22Rv1 (cell line): ENCODE data around the gene FGD1.
"Not testable (repeated sequence)": the region's sequence is repeated elsewhere in the genome, so short reads cannot be mapped to it uniquely, and the experiment has no call there.

ENCODE experiments used
- H3K27ac ChIP-seq: fragments of 450-650 bp; 2 replicates; pipeline ENCODE4 v1.5.1; 2017
- ZFX ChIP-seq: fragments of 450-650 bp; IDR thresholded peaks from 2 replicates; pipeline ENCODE4 v1.6.1; 2017; ENCODE audit warnings: antibody characterized with exemption, borderline replicate concordance
- TF ChIP-seq, protein P1 (sequence below): fragments of 450-650 bp; IDR thresholded peaks from 2 replicates; pipeline ENCODE4 v1.5.1; 2017; ENCODE audit warnings: mild to moderate bottlenecking

The FGD1 gene

DNA sequence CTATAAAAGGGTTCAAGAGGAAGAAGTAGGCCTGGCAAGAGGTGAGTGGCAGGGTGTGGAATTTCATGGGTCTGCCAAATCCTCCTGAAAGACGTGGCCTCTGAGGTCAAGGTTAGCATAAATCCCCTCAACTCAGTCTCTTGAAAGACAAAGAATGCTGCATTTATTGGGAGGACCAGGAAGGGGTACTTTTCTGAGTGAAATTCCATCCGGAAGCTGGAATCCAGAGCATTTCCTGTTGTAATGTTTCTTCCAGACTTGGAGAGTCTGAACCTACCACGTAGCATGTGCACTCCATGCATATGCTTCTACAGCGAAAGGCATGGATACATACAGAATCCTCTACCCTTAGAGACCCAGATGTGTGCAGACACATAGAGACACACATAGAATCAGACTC is 13.4 kb upstream of the FGD1 start:
- TF ChIP-seq, protein P1, sequence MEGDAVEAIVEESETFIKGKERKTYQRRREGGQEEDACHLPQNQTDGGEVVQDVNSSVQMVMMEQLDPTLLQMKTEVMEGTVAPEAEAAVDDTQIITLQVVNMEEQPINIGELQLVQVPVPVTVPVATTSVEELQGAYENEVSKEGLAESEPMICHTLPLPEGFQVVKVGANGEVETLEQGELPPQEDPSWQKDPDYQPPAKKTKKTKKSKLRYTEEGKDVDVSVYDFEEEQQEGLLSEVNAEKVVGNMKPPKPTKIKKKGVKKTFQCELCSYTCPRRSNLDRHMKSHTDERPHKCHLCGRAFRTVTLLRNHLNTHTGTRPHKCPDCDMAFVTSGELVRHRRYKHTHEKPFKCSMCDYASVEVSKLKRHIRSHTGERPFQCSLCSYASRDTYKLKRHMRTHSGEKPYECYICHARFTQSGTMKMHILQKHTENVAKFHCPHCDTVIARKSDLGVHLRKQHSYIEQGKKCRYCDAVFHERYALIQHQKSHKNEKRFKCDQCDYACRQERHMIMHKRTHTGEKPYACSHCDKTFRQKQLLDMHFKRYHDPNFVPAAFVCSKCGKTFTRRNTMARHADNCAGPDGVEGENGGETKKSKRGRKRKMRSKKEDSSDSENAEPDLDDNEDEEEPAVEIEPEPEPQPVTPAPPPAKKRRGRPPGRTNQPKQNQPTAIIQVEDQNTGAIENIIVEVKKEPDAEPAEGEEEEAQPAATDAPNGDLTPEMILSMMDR = no peak
- no peak for TF ChIP-seq ZFX
- no peak overlapping the region for H3K27ac ChIP-seq

DNA sequence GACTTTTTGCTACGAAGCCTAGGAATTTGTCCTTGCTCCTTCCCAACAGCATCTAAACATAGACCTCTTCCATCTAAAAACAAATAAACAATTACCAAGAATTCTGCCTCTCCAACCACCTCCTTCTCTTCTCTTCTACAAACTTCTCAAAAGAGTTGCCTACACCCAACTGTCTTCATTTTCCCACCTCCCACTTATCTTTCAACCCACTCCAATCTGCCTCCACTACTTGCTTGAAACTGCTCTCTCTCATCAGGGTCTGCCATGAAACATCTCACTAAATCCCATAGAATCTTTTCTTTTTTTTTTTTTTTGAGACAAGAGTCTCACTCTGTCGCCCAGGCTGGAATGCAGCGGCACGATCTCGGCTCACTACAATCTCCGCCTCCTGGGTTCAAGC is 902 bp upstream of the FGD1 start:
- H3K27ac ChIP-seq = no peak overlapping the region
- no peak for TF ChIP-seq ZFX
- TF ChIP-seq, protein P1 = no peak

DNA sequence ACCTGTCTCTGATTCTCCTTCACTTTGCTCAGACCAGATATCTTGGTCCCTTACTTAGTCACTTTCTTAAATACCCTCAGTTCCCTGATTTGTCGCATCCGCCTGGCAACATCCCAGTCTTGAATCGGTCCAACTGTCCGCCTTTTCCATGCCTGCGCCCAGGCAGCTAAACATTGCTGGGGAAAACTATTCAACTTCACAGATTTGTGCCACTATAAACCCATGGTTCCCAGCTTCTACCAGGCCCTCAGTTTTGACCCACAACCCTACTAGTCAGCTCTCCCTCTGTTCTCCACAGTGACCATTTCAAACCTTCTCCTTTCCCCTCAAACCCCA is 451 bp upstream of the FGD1 start:
- TF ChIP-seq, protein P1 = no peak
- TF ChIP-seq ZFX = no peak
- no peak overlapping the region for H3K27ac ChIP-seq

DNA sequence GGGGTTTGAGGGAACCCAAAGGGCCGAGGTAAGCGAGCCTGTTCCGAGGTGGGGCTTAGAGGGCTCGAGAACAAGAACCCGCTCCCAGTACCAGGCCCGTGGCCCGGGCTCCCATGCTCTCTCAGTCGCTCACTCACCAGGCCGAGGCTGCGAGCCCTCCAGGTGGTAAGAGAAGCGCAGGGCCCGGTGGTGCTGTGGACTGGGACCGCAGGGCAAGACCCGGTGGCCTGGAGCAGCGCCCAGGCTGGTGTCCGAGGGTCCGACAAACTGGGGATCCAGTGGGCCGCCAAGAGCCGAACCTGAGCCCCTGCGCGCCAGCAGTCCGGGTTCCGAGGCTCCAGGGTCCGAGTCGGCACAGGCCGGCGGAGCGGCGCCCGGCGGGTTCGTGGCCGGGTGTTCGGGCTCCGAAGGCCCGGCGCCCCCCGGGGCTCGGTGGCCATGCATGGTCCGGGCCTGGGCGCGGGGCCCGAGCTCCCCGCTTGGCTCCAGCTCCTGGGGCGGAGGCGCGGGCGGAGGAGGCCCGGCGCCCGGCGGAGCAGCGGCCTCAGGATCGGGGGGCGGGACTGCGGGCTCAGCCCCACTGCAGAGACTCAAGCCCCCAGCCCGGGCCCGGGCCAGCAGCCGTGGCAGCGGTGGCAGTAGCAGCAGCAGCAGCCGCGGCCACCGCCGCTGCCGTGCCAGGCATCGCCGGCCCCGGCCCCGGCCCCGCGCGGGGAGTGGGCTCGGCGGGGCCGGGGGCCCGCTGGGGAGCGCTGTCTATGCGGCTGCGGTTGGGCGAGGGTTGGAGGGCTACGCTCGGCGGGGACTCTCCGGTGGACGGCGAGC is 833 bp downstream of the FGD1 start:
- H3K27ac ChIP-seq = no peak overlapping the region
- TF ChIP-seq ZFX = no peak
- TF ChIP-seq, protein P1 = no peak

DNA sequence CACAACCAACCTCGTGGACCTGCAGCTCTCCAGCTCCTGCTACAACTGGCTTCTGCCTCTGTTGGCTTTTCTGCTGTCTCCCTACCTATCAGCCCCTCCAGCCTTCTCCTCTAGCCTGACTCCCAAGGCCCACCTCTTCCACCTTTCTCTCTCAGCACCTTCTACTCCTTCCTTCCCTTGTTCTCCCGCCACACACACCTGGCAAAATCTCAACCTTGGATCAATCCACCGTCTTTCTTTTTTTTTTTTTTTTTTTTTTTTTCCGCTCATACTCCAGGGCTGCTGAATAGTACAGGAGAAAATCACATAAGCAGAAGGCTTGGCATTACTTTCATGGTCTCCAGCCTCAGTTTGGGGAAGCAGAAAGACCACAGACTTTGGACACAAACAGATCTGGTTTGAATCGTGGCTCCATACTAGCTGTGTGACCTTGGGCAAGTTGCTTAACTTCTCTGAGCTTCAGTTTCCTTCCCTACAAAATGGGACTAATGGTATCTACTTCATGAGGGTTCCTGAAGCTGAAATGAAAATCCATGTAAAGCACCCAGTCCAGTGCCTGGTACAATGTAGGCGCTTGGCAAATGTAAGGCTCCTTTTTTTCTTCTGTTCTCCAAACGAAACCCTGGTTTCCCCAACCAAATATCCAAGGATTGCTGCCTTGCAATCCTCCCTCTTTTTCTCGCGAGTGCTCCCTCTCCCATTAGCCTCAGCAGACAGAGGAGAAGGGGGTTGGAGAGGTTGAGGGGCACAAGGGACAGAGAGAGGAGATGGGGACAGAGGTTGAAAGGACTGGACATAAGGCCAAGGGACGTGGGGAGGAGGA is 1.7 kb downstream of the FGD1 start:
- TF ChIP-seq ZFX = no peak
- TF ChIP-seq, protein P1 = no peak
- no peak overlapping the region for H3K27ac ChIP-seq

DNA sequence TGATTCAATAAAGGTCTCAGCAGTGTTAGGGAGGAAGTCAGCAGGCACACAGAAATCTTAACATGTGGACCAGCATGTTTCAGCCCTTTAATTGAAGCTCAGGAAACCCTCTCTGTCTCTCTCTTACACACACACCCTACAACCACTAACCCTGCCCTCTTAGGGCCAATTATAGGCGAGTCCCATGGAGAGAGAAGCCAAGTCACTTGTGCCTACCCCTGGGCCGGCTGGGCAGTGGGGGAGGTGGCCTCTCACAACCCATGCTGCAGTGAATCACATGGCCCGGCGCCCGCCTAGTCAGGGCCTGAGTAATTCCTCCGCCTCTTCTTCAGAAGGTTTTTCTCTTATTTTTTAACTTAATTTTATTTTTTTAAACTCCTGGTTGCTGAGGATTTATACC is 3.7 kb downstream of the FGD1 start:
- TF ChIP-seq, protein P1 = no peak
- TF ChIP-seq ZFX = no peak
- H3K27ac ChIP-seq = no peak overlapping the region

DNA sequence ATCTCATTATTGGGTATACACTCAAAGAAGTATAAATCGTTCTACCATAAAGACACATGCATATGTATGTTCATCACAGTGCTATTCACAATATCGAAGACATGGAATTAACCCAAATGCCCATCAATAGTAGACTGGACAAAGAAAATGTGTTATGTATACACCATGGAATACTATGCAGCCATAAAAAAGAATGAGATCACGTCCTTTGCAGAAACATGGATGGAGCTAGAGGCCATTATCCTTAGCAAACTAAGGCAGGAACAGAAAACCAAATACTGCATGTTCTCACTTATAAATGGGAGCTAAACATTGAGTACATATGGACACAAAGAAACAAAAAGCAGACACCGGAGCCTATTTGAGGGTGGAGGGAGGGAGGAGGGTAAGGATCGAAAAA is 6.2 kb downstream of the FGD1 start:
- H3K27ac ChIP-seq = not testable (repeated sequence)
